Activated T-helper 2 cell treated with anti-CD3 and anti-CD28 coated beads, Interferon-gamma antibody, Interleukin-2, Interleukin-4, amounts not matched to agents 10 μg/mL and 5 μg/mL and 100 μg/mL, durations not matched to agents 14 hours and 24 hours and 36 hours (primary cell): ENCODE results near the gene FANCC. TPM values are rescaled to one million over a fixed set of nuclear protein-coding genes. Genes with fewer than 3 reads are reported as not detected.
A peak's percentile ranks its signal among the peaks of the same experiment; 100 is the strongest.

Source experiments
- DNase-seq: peaks from one replicate; pipeline ENCODE4 v3.0.0; 2021; ENCODE audit warnings: low spot score
- H3K27ac Mint-ChIP-seq: one replicate; pipeline ENCODE4 v1.8.0; 2021; ENCODE audit warnings: mixed read lengths
- H3K27me3 Mint-ChIP-seq: one replicate; pipeline ENCODE4 v1.8.0; 2021; ENCODE audit warnings: low read depth, mixed read lengths
- H3K36me3 Mint-ChIP-seq: one replicate; pipeline ENCODE4 v1.8.0; 2021; ENCODE audit warnings: low read depth, mixed read lengths
- H3K4me1 Mint-ChIP-seq: one replicate; pipeline ENCODE4 v1.8.0; 2021; ENCODE audit warnings: low read depth, mixed read lengths
- H3K4me3 Mint-ChIP-seq: one replicate; pipeline ENCODE4 v1.8.0; 2021; ENCODE audit warnings: low read depth, mild to moderate bottlenecking, moderate library complexity, mixed read lengths
- H3K9me3 Mint-ChIP-seq: one replicate; pipeline ENCODE4 v1.8.0; 2021; ENCODE audit warnings: mixed read lengths
- intact Hi-C: fragments of 100-400 bp; cut with micrococcal nuclease; formaldehyde crosslinking; loops from one replicate; pipeline ENCODE4 v1.15.1; 2023
- total RNA-seq: library from RNA; stranded (reverse); gene quantifications from 2 replicates; pipeline ENCODE4 v1.2.3, GENCODE V29; 2022

The FANCC gene
- total RNA-seq, 1 donor from 2014 or later, result 16.8 TPM

GRCh38 chr9:95137587-95138145, 179.8 kb downstream of the FANCC start:
- Mint-ChIP-seq H3K4me3 (no peak overlapping the region), H3K36me3 (no peaks in the 10 kb centered on the region), H3K4me1 (peaks cover 7% of the 10 kb centered on the region), H3K27me3 (no peaks in the 10 kb centered on the region), H3K9me3 (no peaks in the 10 kb centered on the region), H3K27ac (no peak overlapping the region)
- intact Hi-C loops, result no loop called here
- no peak for DNase-seq

- Mint-ChIP-seq H3K36me3 (no peaks in the 10 kb centered on the region), H3K27me3 (no peaks in the 10 kb centered on the region), H3K4me1 (peaks cover 5% of the 10 kb centered on the region), H3K9me3 (no peaks in the 10 kb centered on the region), H3K27ac (no peak overlapping the region), H3K4me3 (no peak overlapping the region)
- intact Hi-C loops, result no loop called here
- DNase-seq, result no peak
These were observed 181.8 kb downstream of the FANCC start for GRCh38 chr9:95135756-95136155.

DNA sequence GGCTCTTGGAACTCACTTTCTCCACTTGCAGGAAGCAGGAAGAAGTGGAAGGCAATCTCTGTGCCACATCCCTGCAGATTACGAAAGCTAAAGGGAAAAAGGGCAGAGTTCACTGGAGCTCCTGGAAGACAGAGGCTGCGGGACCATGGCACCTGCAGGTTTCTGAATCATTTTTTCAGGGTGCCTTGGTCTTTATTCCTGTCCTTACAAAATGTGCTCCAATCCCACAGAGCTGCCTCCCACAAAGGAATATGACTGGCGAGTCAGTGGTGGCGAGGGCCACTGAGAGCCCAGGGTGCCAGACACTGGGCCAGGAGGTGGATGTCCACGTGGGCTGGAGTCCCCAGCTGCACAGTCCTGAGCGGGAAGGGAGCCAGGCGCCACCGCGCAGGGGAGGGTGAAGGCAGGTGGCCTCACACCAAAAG, 183.0 kb downstream of the FANCC start:
- intact Hi-C loops, result no loop called here
- Mint-ChIP-seq H3K4me1 (peaks cover 3% of the 10 kb centered on the region), H3K27me3 (no peaks in the 10 kb centered on the region), H3K4me3 (no peak overlapping the region), H3K36me3 (no peaks in the 10 kb centered on the region), H3K9me3 (no peaks in the 10 kb centered on the region), H3K27ac (no peak overlapping the region)
- DNase-seq, result no peak

DNA sequence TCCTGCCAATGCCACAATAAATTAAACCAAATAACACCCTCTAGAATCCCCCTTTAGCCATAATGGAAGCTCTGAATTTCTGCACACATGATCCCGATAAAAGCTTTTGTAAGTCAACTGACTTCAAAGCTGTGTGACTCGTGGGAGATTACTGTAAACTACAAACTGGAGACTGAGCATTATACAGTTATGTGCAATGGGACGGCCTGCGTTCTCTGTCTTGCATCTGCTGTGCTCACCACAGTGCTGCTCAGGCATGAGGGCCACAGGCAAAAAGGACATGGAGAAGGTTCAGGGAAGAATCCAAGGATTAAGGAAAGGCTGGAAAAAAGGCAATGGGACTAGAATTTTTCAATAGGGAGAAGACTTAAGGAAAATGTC, 184.2 kb downstream of the FANCC start:
- no peaks in the 10 kb centered on the region for H3K9me3 Mint-ChIP-seq
- no peaks in the 10 kb centered on the region for H3K27me3 Mint-ChIP-seq
- intact Hi-C loops, result no loop called here

GRCh38 chr9:95132366-95133324, 184.9 kb downstream of the FANCC start:
- H3K27ac Mint-ChIP-seq, result no peak overlapping the region
- no peak for DNase-seq
- peaks cover 6% of the 10 kb centered on the region for H3K4me1 Mint-ChIP-seq
- H3K36me3 Mint-ChIP-seq, result no peaks in the 10 kb centered on the region
- intact Hi-C loops, result no loop called here
- no peak overlapping the region for H3K4me3 Mint-ChIP-seq
- no peaks in the 10 kb centered on the region for H3K27me3 Mint-ChIP-seq
- H3K9me3 Mint-ChIP-seq, result no peaks in the 10 kb centered on the region

More for the DNA sequence above, 184.2 kb downstream of the FANCC start:
- no peak overlapping the region for H3K4me3 Mint-ChIP-seq
- no peak overlapping the region for H3K27ac Mint-ChIP-seq
- DNase-seq, result no peak
- H3K4me1 Mint-ChIP-seq, result peaks cover 3% of the 10 kb centered on the region
- H3K36me3 Mint-ChIP-seq, result no peaks in the 10 kb centered on the region

- DNase-seq, result peak; percentile 25
- Mint-ChIP-seq H3K4me1 (peaks cover 7% of the 10 kb centered on the region), H3K36me3 (no peaks in the 10 kb centered on the region)
These were observed 186.2 kb downstream of the FANCC start for GRCh38 chr9:95131023-95131943.

DNA sequence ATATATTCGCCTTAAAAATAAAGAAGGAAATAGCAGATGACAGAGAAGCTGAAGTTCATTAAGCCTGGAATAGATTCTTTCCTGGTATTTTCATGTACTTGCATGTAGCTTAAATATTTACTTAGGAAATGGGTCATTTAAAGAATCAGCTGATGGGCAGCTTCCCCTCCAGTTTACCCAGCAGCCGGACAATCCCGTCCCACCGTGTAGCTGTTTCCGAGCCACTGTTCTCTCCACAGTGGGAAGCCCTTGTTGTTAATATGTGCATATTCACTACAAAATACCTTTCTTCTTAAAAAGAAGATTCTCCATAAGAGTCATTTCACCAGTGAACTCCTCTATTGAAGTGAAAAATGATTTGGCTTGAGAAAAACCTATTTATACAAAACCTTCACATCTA, 187.0 kb downstream of the FANCC start:
- intact Hi-C loops, result no loop called here
- H3K9me3 Mint-ChIP-seq, result no peaks in the 10 kb centered on the region
- no peaks in the 10 kb centered on the region for H3K36me3 Mint-ChIP-seq
- no peaks in the 10 kb centered on the region for H3K27me3 Mint-ChIP-seq
- peaks cover 7% of the 10 kb centered on the region for H3K4me1 Mint-ChIP-seq
- no peak overlapping the region for H3K4me3 Mint-ChIP-seq
- DNase-seq, result no peak
- H3K27ac Mint-ChIP-seq, result no peak overlapping the region

More at GRCh38 chr9:95131023-95131943, 186.2 kb downstream of the FANCC start:
- Mint-ChIP-seq H3K9me3 (no peaks in the 10 kb centered on the region), H3K27ac (no peak overlapping the region), H3K4me3 (no peak overlapping the region), H3K27me3 (no peaks in the 10 kb centered on the region)
- intact Hi-C loops, result loop anchor here (1.0 kb wide), 2 partner anchors 348 to 450 kb away; no protein-coding TSS in a partner anchor

DNA sequence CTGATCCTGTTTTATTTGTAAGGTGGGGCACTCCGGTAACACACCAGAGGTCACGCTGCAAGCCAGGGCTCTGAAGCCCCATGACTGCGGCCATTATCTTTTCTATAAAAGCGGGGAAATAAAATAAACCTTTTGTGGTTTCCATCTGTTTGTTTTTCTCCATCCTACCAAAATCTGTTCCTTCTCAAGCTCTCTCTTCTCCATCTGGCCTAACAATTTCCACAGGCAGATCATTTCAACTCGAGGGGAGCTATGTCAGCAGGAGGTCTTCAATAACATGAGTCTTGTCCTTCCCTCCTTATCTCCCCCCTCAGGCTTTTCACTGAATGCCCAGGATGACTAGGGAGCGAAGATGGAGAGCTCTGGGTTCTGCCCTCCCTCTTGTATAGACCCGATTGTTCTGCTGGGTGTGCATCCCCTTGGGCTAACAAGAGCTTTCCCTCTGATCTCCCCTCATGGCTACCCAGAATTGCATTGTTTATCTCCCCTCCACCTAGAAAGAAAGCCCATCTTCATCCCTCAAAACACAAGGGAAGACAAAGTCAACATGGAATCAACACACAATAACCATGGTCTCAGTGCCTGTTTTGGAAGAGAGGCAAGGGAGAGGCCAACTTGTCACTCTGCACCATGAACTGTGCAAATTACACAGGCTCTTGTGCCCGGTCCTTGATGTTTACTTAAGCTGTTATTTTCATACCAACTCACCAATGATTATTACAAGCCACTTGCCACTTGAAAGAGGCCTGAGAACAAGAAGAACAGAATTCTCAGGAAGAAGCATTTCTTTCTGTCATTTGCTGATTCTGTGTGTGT, 187.8 kb downstream of the FANCC start:
- H3K9me3 Mint-ChIP-seq, result no peaks in the 10 kb centered on the region
- no peak overlapping the region for H3K4me3 Mint-ChIP-seq
- no peak for DNase-seq
- H3K36me3 Mint-ChIP-seq, result no peaks in the 10 kb centered on the region
- H3K27me3 Mint-ChIP-seq, result no peaks in the 10 kb centered on the region
- H3K4me1 Mint-ChIP-seq, result peaks cover 7% of the 10 kb centered on the region
- no peak overlapping the region for H3K27ac Mint-ChIP-seq
- intact Hi-C loops, result no loop called here

DNA sequence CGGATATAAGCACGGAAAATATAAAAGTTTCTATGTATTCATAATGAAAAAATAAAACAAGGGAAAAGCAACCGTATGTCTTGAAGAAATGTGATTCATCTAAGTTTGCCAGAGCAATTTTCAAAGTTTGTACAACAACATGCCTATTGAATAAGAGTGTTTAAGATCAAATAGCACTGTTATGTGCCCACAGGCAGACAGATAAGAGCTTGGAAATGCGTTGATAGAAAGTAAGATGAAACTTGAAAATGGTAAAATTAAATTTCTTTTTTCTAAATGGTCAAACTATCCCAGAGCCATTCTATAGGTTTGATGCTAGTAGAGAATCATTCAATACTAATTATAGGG, 189.4 kb downstream of the FANCC start:
- Mint-ChIP-seq H3K9me3 (no peaks in the 10 kb centered on the region), H3K4me3 (no peak overlapping the region), H3K27me3 (no peaks in the 10 kb centered on the region), H3K27ac (no peak overlapping the region), H3K36me3 (no peaks in the 10 kb centered on the region), H3K4me1 (peaks cover 7% of the 10 kb centered on the region)
- intact Hi-C loops, result no loop called here
- DNase-seq, result no peak

DNA sequence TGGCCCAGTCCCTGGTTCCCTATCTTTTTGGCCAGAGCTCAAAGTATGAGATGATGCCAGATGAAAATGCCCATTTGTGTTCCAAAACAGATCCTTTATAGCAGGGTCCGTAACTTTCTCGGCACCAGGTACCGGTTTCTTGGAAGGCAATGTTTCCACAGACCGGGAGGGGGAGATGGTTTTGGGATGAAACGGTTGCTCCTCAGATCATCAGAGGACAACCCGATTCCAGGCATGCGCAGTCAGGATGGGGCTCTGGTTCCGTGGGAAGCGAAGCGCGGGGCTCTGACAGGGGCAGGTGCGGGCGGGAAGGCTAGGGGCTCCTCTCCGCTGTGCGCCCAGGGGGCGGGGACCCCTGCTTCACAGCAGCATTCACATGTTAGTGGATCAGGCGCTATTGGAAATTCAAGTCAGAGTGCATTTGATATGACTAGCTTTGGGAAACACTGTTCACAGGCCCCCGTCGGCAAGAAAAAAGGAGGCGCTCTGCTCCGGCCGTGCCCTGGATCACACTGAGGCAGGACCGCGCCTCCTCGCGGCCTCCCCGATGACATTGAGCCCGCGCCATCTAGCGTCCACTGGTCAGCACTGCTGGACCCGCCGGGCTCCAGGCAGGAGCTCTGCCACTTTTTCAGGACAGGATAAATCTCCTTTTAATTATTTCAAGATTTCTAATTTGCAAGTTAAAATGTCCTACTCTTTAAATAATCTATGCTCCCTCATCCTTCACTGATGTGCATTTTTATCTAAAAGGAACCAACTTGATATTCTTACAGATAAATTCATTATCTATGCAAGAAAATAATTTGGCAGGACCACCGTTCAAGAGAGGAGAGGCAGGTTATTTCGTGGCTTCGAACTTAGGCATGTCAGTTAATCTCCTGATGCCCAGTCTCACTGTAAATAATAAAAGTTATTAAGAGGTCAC, 190.0 kb downstream of the FANCC start:
- no peaks in the 10 kb centered on the region for H3K36me3 Mint-ChIP-seq
- intact Hi-C loops, result loop anchor here (1.0 kb wide), 2 partner anchors 401 to 446 kb away; partner anchors contain the start of gene AOPEP
- no peaks in the 10 kb centered on the region for H3K9me3 Mint-ChIP-seq
- H3K27me3 Mint-ChIP-seq, result no peaks in the 10 kb centered on the region
- peaks cover 7% of the 10 kb centered on the region for H3K4me1 Mint-ChIP-seq
- peak; percentile 52 for DNase-seq
- no peak overlapping the region for H3K27ac Mint-ChIP-seq
- H3K4me3 Mint-ChIP-seq, result no peak overlapping the region

- no peak for DNase-seq
- Mint-ChIP-seq H3K36me3 (no peaks in the 10 kb centered on the region), H3K4me3 (no peak overlapping the region), H3K27me3 (no peaks in the 10 kb centered on the region), H3K4me1 (peaks cover 7% of the 10 kb centered on the region), H3K27ac (no peak overlapping the region), H3K9me3 (no peaks in the 10 kb centered on the region)
- intact Hi-C loops, result loop anchor here (1.0 kb wide), 2 partner anchors 400 to 445 kb away; partner anchors contain the start of gene AOPEP
These were observed 190.8 kb downstream of the FANCC start for GRCh38 chr9:95126739-95127138.
